Measurements from ENCODE around the gene ZNF77.

GRCh38 chr19:2902590-2903218 is 42.1 kb downstream of the ZNF77 start:
- TF ChIP-seq CTCF (IDR thresholded peaks at IDR 0.05; ENCODE audit: borderline replicate concordance, extremely low read depth, low read length, poor library complexity, severe bottlenecking): no peak
- TF ChIP-seq EZH2 (IDR thresholded peaks at IDR 0.05; ENCODE audit: borderline replicate concordance, low read depth, low read length, severe bottlenecking): no peak

Measured in DND-41 (cell line).